Subcutaneous adipose tissue (tissue), 4 donors: Measurements from ENCODE around the gene SENP5. TPM values are rescaled to one million over a fixed set of nuclear protein-coding genes. Genes with fewer than 3 reads are reported as not detected.

ENCODE experiments used
- CTCF ChIP-seq: fragments of 450-650 bp; IDR thresholded peaks from one replicate; pipeline ENCODE4 v1.5.1; 2016; ENCODE audit warnings: low read depth, mild to moderate bottlenecking, control low read depth, antibody characterized with exemption, moderate library complexity
- total RNA-seq, 4 donors: library from RNA; depleted of rRNA; stranded (reverse); fragments of >200 nt; gene quantifications; one replicate each; pipeline ENCODE4 v1.1.0, GENCODE V29; 2016

SENP5 gene
- total RNA-seq, 4 donors from 2014 or later = 35.7 to 48.3 (median 45.1) TPM

GRCh38 chr3:196971094-196971698 lies 103.5 kb downstream of the SENP5 start:
- TF ChIP-seq CTCF = no peak

GRCh38 chr3:196974661-196975060 lies 106.9 kb downstream of the SENP5 start:
- TF ChIP-seq CTCF = no peak

GRCh38 chr3:196975349-196975748 lies 107.6 kb downstream of the SENP5 start:
- no peak for TF ChIP-seq CTCF

- TF ChIP-seq CTCF = no peak
Measured at GRCh38 chr3:196976941-196977340, 109.2 kb downstream of the SENP5 start.

- no peak for TF ChIP-seq CTCF
Measured at GRCh38 chr3:196979545-196979944, 111.8 kb downstream of the SENP5 start.

GRCh38 chr3:196981657-196982056 lies 113.9 kb downstream of the SENP5 start:
- TF ChIP-seq CTCF = no peak

GRCh38 chr3:196983186-196983585 lies 115.5 kb downstream of the SENP5 start:
- TF ChIP-seq CTCF = no peak

Other genes starting within 250 kb of the SENP5 start
- 10 to 100 TPM in 3 of 4 donors, 1 to 10 TPM in 1; 7.9 to 22.3 (median 13.4) TPM for gene NRROS, start 228.2 kb upstream of the SENP5 start, total RNA-seq
- 1 to 10 TPM; 1.5 to 3.3 (median 1.9) TPM for gene CEP19, start 155.7 kb upstream of the SENP5 start, total RNA-seq
- gene PIGX, start 155.5 kb upstream of the SENP5 start, total RNA-seq = 10 to 100 TPM; 20.0 to 26.0 (median 22.7) TPM
- gene PAK2, start 128.1 kb upstream of the SENP5 start, total RNA-seq = 100 to 1,000 TPM in 1 of 4 donors, 10 to 100 TPM in 3; 69.3 to 127 (median 74.7) TPM
- gene NCBP2, start 74.6 kb downstream of the SENP5 start, total RNA-seq = 10 to 100 TPM; 35.7 to 41.4 (median 37.8) TPM
- 10 to 100 TPM in 3 of 4 donors, 1 to 10 TPM in 1; 8.8 to 18.5 (median 17.0) TPM for gene PIGZ, start 100.9 kb downstream of the SENP5 start, total RNA-seq
- 10 to 100 TPM in 2 of 4 donors, 1 to 10 TPM in 2; 3.8 to 10.7 (median 8.5) TPM for gene MELTF, start 161.9 kb downstream of the SENP5 start, total RNA-seq